OCI-LY1 (cell line): ENCODE data around the gene C6orf136.

Experiments
- H2AFZ ChIP-seq: fragments of 200-600 bp; sonication (generic), shearing (Covaris generic); 2 replicates; pipeline ENCODE4 v1.6.0; 2014; ENCODE audit warnings: antibody characterized with exemption, mild to moderate bottlenecking, low read length
- H3F3A ChIP-seq: fragments of 200-600 bp; sonication (generic), shearing (Covaris generic); 2 replicates; pipeline ENCODE4 v1.6.0; 2014; ENCODE audit warnings: mild to moderate bottlenecking, antibody characterized with exemption, low read length, moderate library complexity; ENCODE audit not compliant: insufficient read depth
- H3K27ac ChIP-seq: fragments of 200-600 bp; sonication (generic); 2 replicates; pipeline ENCODE4 v1.5.1; 2014; ENCODE audit warnings: low read length, mixed run types, mild to moderate bottlenecking, low read depth; ENCODE audit not compliant: poor library complexity, severe bottlenecking
- H3K27me3 ChIP-seq: fragments of 200-600 bp; sonication (generic); 2 replicates; pipeline ENCODE4 v1.6.0; 2014; ENCODE audit warnings: antibody characterized with exemption, mild to moderate bottlenecking, low read length, moderate library complexity; ENCODE audit not compliant: insufficient read depth
- H3K36me3 ChIP-seq: fragments of 200-600 bp; sonication (generic); 2 replicates; pipeline ENCODE4 v1.6.1; 2014; ENCODE audit warnings: mild to moderate bottlenecking, antibody characterized with exemption, low read length, moderate library complexity, mixed read lengths; ENCODE audit not compliant: insufficient read depth
- H3K4me1 ChIP-seq: fragments of 200-600 bp; sonication (generic); 2 replicates; pipeline ENCODE4 v1.5.1; 2014; ENCODE audit warnings: mild to moderate bottlenecking, low read length, moderate library complexity; ENCODE audit not compliant: insufficient read depth, severe bottlenecking
- H3K4me2 ChIP-seq: fragments of 200-600 bp; sonication (generic), shearing (Covaris generic); 2 replicates; pipeline ENCODE4 v1.6.1; 2014; ENCODE audit warnings: low read length
- H3K4me3 ChIP-seq: fragments of 200-600 bp; sonication (generic); 2 replicates; pipeline ENCODE4 v1.5.1; 2014; ENCODE audit warnings: low read length, low read depth, mild to moderate bottlenecking, mixed read lengths; ENCODE audit not compliant: poor library complexity, severe bottlenecking
- H3K79me2 ChIP-seq: fragments of 200-600 bp; shearing (Covaris generic); 2 replicates; pipeline ENCODE4 v1.6.1; 2016; ENCODE audit warnings: mixed run types, low read length, mixed read lengths; ENCODE audit not compliant: insufficient read depth
- H3K9ac ChIP-seq: fragments of 200-600 bp; sonication (generic), shearing (Covaris generic); 2 replicates; pipeline ENCODE4 v1.6.1; 2014; ENCODE audit warnings: mild to moderate bottlenecking, low read length, mixed read lengths
- H3K9me2 ChIP-seq: fragments of 200-600 bp; sonication (generic), shearing (Covaris generic); 2 replicates; pipeline ENCODE4 v1.6.1; 2014; ENCODE audit warnings: low read depth, mild to moderate bottlenecking, low read length, mixed read lengths
- H3K9me3 ChIP-seq: fragments of 200-600 bp; shearing (Covaris generic); 2 replicates; pipeline ENCODE4 v1.6.1; 2014; ENCODE audit warnings: low read length, mixed read lengths
- H4K20me1 ChIP-seq: fragments of 200-600 bp; sonication (generic), shearing (Covaris generic); 2 replicates; pipeline ENCODE4 v1.6.0; 2016; ENCODE audit warnings: mild to moderate bottlenecking, low read length; ENCODE audit not compliant: insufficient read depth
- CTCF ChIP-seq: fragments of 200-600 bp; sonication (generic), shearing (Covaris generic); IDR thresholded peaks from 2 replicates; pipeline ENCODE4 v1.5.1; 2017; ENCODE audit warnings: mild to moderate bottlenecking, antibody characterized with exemption, low read length, moderate library complexity, mixed read lengths
- EZH2 ChIP-seq: fragments of 200-600 bp; sonication (generic), shearing (Covaris generic); IDR thresholded peaks from 2 replicates; pipeline ENCODE4 v1.8.0; 2017; ENCODE audit warnings: borderline replicate concordance, mixed run types, mild to moderate bottlenecking, antibody characterized with exemption, low read length, moderate library complexity, mixed read lengths

The C6orf136 gene

GRCh38 chr6:30696432-30696831 lies 49.5 kb downstream of the C6orf136 start:
- no peak overlapping the region for H3K4me3 ChIP-seq
- H3K27ac ChIP-seq, result no peak overlapping the region
- peaks cover 22% of the 10 kb centered on the region; the same call in 1 of the 2 replicates for H3K36me3 ChIP-seq
- H3K9me3 ChIP-seq, result no peaks in the 10 kb centered on the region
- peaks cover 7% of the 10 kb centered on the region for H3K4me1 ChIP-seq
- H3K27me3 ChIP-seq, result no peaks in the 10 kb centered on the region
- H4K20me1 ChIP-seq, result no peaks in the 10 kb centered on the region
- no peak overlapping the region for H3K9ac ChIP-seq
- no peaks in the 10 kb centered on the region for H3K9me2 ChIP-seq
- TF ChIP-seq CTCF (no peak), EZH2 (no peak)
- no peaks in the 10 kb centered on the region for H3K79me2 ChIP-seq
- no peak overlapping the region for H2AFZ ChIP-seq
- H3F3A ChIP-seq, result no peaks in the 10 kb centered on the region
- no peak overlapping the region for H3K4me2 ChIP-seq

GRCh38 chr6:30700340-30700739 lies 53.4 kb downstream of the C6orf136 start:
- Histone ChIP-seq H4K20me1 (no peaks in the 10 kb centered on the region), H3K4me1 (no peaks in the 10 kb centered on the region), H3K9me2 (no peaks in the 10 kb centered on the region), H3K9ac (no peak overlapping the region), H2AFZ (no peak overlapping the region), H3K4me2 (no peak overlapping the region), H3K79me2 (no peaks in the 10 kb centered on the region), H3K36me3 (peaks cover 56% of the 10 kb centered on the region), H3K4me3 (no peak overlapping the region), H3K27ac (no peak overlapping the region), H3K27me3 (no peaks in the 10 kb centered on the region), H3K9me3 (no peaks in the 10 kb centered on the region), H3F3A (no peaks in the 10 kb centered on the region)
- TF ChIP-seq CTCF, result no peak
- no peak for TF ChIP-seq EZH2
